HUES64 (cell line): Measurements from ENCODE around the gene TYROBP.
A peak's percentile ranks its signal among the peaks of the same experiment; 100 is the strongest.
"Not testable (repeated sequence)": the region's sequence is repeated elsewhere in the genome, so short reads cannot be mapped to it uniquely, and the experiment has no call there.

ENCODE experiments used
- H3K27ac ChIP-seq: 2 replicates; pipeline ENCODE4 v1.7.0; 2013; ENCODE audit warnings: low read depth, low read length, inconsistent platforms
- H3K27me3 ChIP-seq: 2 replicates; pipeline ENCODE4 v1.6.1; 2013; ENCODE audit warnings: mild to moderate bottlenecking, low read length; ENCODE audit not compliant: insufficient read depth
- H3K36me3 ChIP-seq: 2 replicates; pipeline ENCODE4 v1.6.1; 2013; ENCODE audit warnings: mild to moderate bottlenecking, low read length; ENCODE audit not compliant: insufficient read depth
- H3K4me1 ChIP-seq: 2 replicates; pipeline ENCODE4 v1.6.1; 2013; ENCODE audit warnings: mild to moderate bottlenecking, low read length, moderate library complexity; ENCODE audit not compliant: insufficient read depth
- H3K4me3 ChIP-seq: 2 replicates; pipeline ENCODE4 v1.5.1; 2013; ENCODE audit warnings: mild to moderate bottlenecking, low read length, moderate library complexity
- H3K9ac ChIP-seq: 2 replicates; pipeline ENCODE4 v1.6.1; 2013; ENCODE audit warnings: mild to moderate bottlenecking, low read depth, low read length
- H3K9me3 ChIP-seq: 2 replicates; pipeline ENCODE4 v1.6.1; 2013; ENCODE audit warnings: low read depth, low read length; ENCODE audit not compliant: insufficient read depth
- WGBS: fragments of 150-250, 120-280 bp; methylation state at CpG from one replicate; pipeline ENCODE4 v1.1.7; 2013; ENCODE audit warnings: missing lambda C conversion rate; 5-methylcytosine and 5-hydroxymethylcytosine counted together

Gene TYROBP

GRCh38 chr19:35898499-35898809 lies 9.6 kb downstream of the TYROBP start:
- WGBS = 21% methylated on average over 17 of the region's 17 CpGs
- H3K36me3 ChIP-seq = peaks cover 42% of the 10 kb centered on the region
- H3K27me3 ChIP-seq = peaks cover 7% of the 10 kb centered on the region; the same call in 1 of the 2 replicates
- H3K27ac ChIP-seq = no peak overlapping the region
- peaks cover 12% of the 10 kb centered on the region; the same call in 1 of the 2 replicates for H3K4me1 ChIP-seq
- peak overlapping the region; percentile 62 for H3K9ac ChIP-seq
- peak overlapping the region; percentile 96 for H3K4me3 ChIP-seq
- H3K9me3 ChIP-seq = no peaks in the 10 kb centered on the region

DNA sequence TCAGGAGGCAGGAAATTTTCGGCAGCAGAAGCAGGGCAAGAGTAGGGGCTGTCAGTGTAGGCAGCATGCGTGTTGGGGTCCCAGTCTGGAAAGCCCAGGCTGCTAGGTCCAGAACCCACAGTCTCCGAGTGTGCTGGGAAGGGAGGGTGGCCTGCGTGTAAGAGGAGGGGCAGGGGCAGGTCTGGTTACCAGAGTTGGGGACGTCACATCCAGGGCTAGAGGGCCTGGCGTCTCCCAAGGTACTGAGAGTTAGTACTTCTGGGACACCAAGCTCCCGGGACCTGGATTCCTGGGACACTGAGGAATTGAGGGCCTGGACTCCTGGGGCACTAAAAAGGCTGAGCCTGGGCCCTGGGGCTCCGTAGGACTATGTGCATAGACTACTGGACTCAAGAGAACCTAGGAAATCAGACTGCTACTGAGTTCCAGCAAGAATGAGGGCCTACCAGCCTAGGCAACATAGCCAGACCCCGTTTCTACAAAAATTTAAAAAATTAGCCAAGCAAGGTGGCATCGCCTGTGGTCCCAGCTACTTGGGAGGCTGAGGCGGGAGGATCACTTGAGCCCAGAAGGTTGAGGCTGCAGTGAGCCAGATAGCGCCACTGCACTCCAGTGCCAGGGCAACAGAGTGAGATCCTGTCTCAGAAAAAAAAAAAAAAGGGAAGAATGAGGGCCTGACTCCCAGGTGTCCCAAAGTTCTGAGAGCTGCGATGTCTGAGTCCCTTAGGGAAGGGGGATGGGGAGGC lies 10.2 kb downstream of the TYROBP start:
- 95% methylated on average over 13 of the region's 13 CpGs for WGBS
- H3K4me3 ChIP-seq = peak overlapping the region; percentile 96
- no peak overlapping the region for H3K27ac ChIP-seq
- H3K27me3 ChIP-seq = peaks cover 4% of the 10 kb centered on the region; the same call in 1 of the 2 replicates
- H3K9me3 ChIP-seq = no peaks in the 10 kb centered on the region
- peaks cover 12% of the 10 kb centered on the region; the same call in 1 of the 2 replicates for H3K4me1 ChIP-seq
- H3K36me3 ChIP-seq = peaks cover 47% of the 10 kb centered on the region
- H3K9ac ChIP-seq = no peak overlapping the region

DNA sequence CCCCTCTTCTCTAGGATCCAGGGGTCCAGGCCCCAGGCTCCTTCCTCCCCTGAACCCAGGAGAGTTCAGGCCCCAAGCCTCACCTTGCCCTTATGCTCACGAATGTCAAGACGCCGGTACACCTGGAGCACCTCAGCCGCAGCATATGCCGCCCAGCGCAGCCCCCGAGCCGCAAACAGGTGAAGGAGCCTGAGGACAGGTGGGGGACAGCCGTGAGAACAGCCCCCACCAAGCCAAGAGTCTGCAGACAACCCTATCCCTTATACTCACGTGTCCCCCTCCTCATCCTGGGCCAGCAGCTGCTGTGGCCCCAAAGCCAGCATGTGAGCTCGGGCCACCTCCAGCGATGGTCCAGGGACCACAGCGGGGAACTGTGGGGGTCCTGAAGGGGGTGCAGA lies 11.5 kb downstream of the TYROBP start:
- no peaks in the 10 kb centered on the region for H3K9me3 ChIP-seq
- H3K4me1 ChIP-seq = peaks cover 6% of the 10 kb centered on the region; the same call in 1 of the 2 replicates
- peaks cover 56% of the 10 kb centered on the region for H3K36me3 ChIP-seq
- no peaks in the 10 kb centered on the region for H3K27me3 ChIP-seq
- WGBS = 96% methylated on average over 13 of the region's 13 CpGs
- no peak overlapping the region for H3K4me3 ChIP-seq
- no peak overlapping the region for H3K27ac ChIP-seq
- H3K9ac ChIP-seq = no peak overlapping the region

DNA sequence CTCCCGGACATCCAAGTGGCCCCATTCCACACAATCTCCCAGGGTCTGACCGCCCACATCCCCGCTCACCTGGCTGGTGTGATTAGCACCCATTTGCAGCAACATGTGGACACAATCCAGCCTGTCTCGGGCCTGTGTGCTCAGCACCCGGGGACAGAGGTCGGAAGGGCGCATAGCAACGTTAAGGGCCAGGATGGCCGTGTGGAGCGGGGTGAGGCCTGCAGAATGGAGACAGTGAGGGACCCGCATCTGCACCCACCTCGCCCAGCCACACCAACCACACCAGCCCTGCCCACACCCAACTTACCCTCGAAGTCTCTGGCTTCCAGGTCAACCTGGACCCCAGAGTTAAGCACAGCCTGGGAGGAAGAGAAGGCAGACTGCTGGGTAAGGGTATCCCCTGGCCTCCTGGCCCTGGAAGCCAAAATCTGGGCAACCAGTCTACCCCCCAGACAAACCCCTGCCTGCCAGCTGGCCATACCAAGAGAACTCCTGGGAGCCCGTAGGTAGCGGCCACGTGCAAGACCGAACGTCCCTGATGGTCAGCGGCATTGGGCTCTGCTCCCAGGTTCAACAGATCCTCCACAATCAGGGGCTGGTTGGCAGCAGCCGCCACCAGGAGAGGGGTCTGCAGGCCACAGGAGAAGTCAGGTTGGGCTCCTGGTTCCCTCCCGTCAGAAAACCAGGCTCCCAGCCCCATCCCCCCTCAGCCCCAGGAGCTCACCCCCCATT lies 12.0 kb downstream of the TYROBP start:
- no peak overlapping the region for H3K9ac ChIP-seq
- WGBS = 93% methylated on average over 21 of the region's 21 CpGs
- H3K4me1 ChIP-seq = 0 out of 2 replicates have a peak, but pooled peaks cover under 1% of the 10 kb centered on the region
- no peak overlapping the region for H3K27ac ChIP-seq
- no peaks in the 10 kb centered on the region for H3K27me3 ChIP-seq
- H3K4me3 ChIP-seq = no peak overlapping the region
- H3K36me3 ChIP-seq = peaks cover 60% of the 10 kb centered on the region
- no peaks in the 10 kb centered on the region for H3K9me3 ChIP-seq

- Histone ChIP-seq H3K4me1 (no peaks in the 10 kb centered on the region), H3K9me3 (no peaks in the 10 kb centered on the region), H3K4me3 (no peak overlapping the region), H3K36me3 (peaks cover 77% of the 10 kb centered on the region), H3K27ac (no peak overlapping the region), H3K9ac (no peak overlapping the region), H3K27me3 (no peaks in the 10 kb centered on the region)
- 96% methylated on average over 2 of the region's 2 CpGs for WGBS
These were observed 13.8 kb downstream of the TYROBP start for GRCh38 chr19:35894342-35894741.

DNA sequence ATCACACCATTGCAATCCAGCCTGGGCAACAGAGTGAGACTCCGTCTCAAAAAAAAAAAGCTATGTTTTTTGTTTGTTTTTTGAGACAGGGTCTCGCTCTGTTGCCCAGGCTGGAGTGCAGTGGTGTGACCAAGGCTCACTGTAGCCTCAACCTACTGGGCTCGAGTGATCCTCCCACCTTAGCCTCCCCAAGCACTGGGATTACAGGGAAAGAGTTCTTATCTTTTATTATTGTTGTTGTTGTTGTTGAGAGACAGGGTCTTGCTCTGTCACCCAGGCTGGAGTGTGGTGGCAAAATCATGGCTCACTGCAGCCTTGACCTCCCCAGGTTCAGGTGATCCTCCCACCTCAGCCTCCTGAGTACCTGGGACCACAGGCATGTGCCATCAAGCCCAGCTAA lies 16.3 kb downstream of the TYROBP start:
- H3K27ac ChIP-seq, H3K27me3 ChIP-seq, H3K4me3 ChIP-seq, H3K4me1 ChIP-seq, H3K9ac ChIP-seq, H3K9me3 ChIP-seq: not testable (repeated sequence)
- WGBS = 100% methylated on average over 3 of the region's 3 CpGs
- H3K36me3 ChIP-seq = peaks cover 78% of the 10 kb centered on the region

- no peaks in the 10 kb centered on the region for H3K9me3 ChIP-seq
- H3K4me3 ChIP-seq = no peak overlapping the region
- no peak overlapping the region for H3K27ac ChIP-seq
- no peak overlapping the region for H3K9ac ChIP-seq
- peaks cover 63% of the 10 kb centered on the region for H3K36me3 ChIP-seq
- H3K4me1 ChIP-seq = no peaks in the 10 kb centered on the region
- 93% methylated on average over 13 of the region's 13 CpGs for WGBS
- no peaks in the 10 kb centered on the region for H3K27me3 ChIP-seq
These were observed 17.9 kb downstream of the TYROBP start for GRCh38 chr19:35890113-35890650.

DNA sequence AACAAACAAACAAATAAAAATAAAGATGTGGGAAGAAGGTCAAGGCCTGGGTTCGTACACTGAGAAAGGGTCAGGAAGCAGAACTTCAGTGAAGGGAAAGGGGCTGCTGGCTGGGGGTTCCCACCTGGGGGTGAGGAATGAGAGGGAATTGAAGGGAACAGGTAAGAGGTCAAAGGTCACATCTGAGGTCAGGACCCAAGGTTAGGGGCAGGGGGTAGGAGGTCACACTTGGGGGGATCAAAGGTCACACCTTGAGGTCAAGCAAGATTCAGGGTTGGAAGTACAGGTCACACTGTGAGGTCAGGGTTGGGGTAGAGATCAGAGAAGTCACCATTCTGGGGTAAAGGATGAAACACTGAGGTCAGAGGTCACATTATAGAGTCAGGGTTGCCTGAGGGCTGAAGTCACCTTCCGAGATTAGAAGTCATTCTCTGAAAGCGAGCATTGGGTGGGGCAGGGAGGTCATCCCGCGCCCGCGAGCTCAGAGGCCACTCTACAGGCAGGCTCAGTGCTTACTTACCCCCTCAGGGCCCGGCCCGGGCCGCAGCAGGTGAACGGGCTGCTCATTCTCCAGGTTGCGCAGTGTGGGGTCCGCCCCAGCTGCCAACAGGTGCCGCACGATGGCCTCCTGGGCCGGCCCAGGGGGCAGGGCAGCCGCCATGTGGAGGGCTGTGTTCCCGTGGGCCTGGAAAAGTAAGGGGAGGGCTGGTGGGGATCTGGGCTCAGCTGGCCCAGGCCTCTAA lies 18.6 kb downstream of the TYROBP start:
- Histone ChIP-seq H3K9me3 (no peaks in the 10 kb centered on the region), H3K4me1 (no peaks in the 10 kb centered on the region), H3K9ac (no peak overlapping the region), H3K4me3 (no peak overlapping the region), H3K27me3 (no peaks in the 10 kb centered on the region), H3K27ac (no peak overlapping the region), H3K36me3 (peaks cover 58% of the 10 kb centered on the region)
- 93% methylated on average over 18 of the region's 18 CpGs for WGBS

DNA sequence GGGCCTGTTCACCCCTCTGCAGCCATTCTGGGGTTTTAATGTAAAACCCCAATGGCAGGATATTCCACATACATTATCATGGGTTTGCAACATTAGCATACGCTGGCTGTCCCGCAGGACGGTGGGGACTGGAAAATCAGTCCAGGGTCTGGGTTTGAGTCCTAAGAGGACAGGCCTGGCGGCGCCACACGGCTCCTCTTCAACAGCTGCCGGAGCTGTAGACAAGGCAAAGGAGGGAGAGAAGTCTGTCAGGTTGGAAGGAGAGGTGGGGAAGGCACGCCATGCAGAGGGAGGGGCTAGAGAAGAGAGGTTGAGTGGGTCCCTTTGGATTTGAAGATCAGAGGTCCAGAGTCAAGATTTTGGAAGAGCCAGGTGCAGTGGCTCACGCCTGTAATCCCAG lies 19.7 kb downstream of the TYROBP start:
- 94% methylated on average over 9 of the region's 9 CpGs for WGBS
- H3K4me3 ChIP-seq = no peak overlapping the region
- H3K4me1 ChIP-seq = no peaks in the 10 kb centered on the region
- H3K27me3 ChIP-seq = no peaks in the 10 kb centered on the region
- H3K9ac ChIP-seq = no peak overlapping the region
- H3K27ac ChIP-seq = no peak overlapping the region
- peaks cover 52% of the 10 kb centered on the region for H3K36me3 ChIP-seq
- no peaks in the 10 kb centered on the region for H3K9me3 ChIP-seq

GRCh38 chr19:35887197-35887596 lies 20.9 kb downstream of the TYROBP start:
- Histone ChIP-seq H3K27ac (no peak overlapping the region), H3K9me3 (no peaks in the 10 kb centered on the region), H3K4me3 (no peak overlapping the region), H3K9ac (no peak overlapping the region), H3K36me3 (peaks cover 41% of the 10 kb centered on the region), H3K4me1 (no peaks in the 10 kb centered on the region), H3K27me3 (no peaks in the 10 kb centered on the region)
- WGBS = 93% methylated on average over 5 of the region's 5 CpGs

GRCh38 chr19:35885904-35886303 lies 22.2 kb downstream of the TYROBP start:
- Histone ChIP-seq H3K4me3 (no peak overlapping the region), H3K36me3 (peaks cover 33% of the 10 kb centered on the region), H3K4me1 (no peaks in the 10 kb centered on the region), H3K27ac (no peak overlapping the region), H3K9me3 (no peaks in the 10 kb centered on the region), H3K27me3 (no peaks in the 10 kb centered on the region), H3K9ac (no peak overlapping the region)
- WGBS = 93% methylated on average over 7 of the region's 8 CpGs
